Duodenal mucosa (tissue), 2 donors: ENCODE data around the gene RAD23A.
A peak's percentile ranks its signal among the peaks of the same experiment; 100 is the strongest.

Experiments
- H3K27ac ChIP-seq: one replicate; pipeline ENCODE4 v1.7.0; 2013; ENCODE audit warnings: low read depth, low read length
- H3K27me3 ChIP-seq, 2 donors: one replicate each; pipeline ENCODE4 v1.7.0; 2013; ENCODE audit warnings: low read length in 2 of 2, control low read depth in 1 of 2; ENCODE audit not compliant: insufficient read depth in 2 of 2, control insufficient read depth in 1 of 2
- H3K36me3 ChIP-seq, 2 donors: one replicate each; pipeline ENCODE4 v1.7.0; 2013; ENCODE audit warnings: low read length in 2 of 2, control low read depth in 1 of 2; ENCODE audit not compliant: insufficient read depth in 2 of 2, control insufficient read depth in 1 of 2
- H3K4me1 ChIP-seq, 2 donors: one replicate each; pipeline ENCODE4 v1.7.0; 2013; ENCODE audit warnings: low read length in 2 of 2, control low read depth in 1 of 2; ENCODE audit not compliant: insufficient read depth in 2 of 2, control insufficient read depth in 1 of 2
- H3K4me3 ChIP-seq, 2 donors: one replicate each; pipeline ENCODE4 v1.7.0; 2013; ENCODE audit warnings: low read length in 2 of 2, low read depth in 1 of 2
- H3K9ac ChIP-seq, 2 donors: one replicate each; pipeline ENCODE4 v1.7.0; 2013; ENCODE audit warnings: low read length in 2 of 2, low read depth in 1 of 2
- H3K9me3 ChIP-seq, 2 donors: one replicate each; pipeline ENCODE4 v1.7.0; 2013; ENCODE audit warnings: low read length in 2 of 2, control low read depth in 1 of 2; ENCODE audit not compliant: control insufficient read depth in 1 of 2

Gene RAD23A

DNA sequence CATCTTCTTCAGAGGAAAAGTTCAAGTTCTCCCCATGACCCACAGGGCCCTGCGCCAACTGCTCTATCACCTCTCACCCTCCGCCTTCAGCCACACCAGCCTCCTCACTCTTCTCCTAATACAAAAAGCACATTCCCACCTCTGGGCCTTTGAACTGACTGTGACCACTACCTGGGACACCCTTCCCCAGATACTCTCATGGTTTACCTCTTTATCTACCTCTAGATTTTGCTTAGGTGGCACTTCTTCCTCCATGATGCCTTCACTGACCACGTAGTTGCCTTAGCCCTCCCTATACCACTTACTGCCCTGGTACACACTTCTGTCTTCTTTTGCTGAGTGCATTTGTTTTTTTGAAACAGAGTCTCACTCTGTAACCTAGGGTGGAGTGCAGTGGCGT, 22.7 kb upstream of the RAD23A start:
- Histone ChIP-seq H3K27ac (no peak overlapping the region), H3K9me3 (no peaks in the 10 kb centered on the region), H3K9ac (no peak overlapping the region), H3K27me3 (no peaks in the 10 kb centered on the region), H3K4me1 (no peaks in the 10 kb centered on the region), H3K4me3 (no peak overlapping the region), H3K36me3 (peaks cover 24 to 42% of the 10 kb centered on the region in 2 donors)

GRCh38 chr19:12924621-12925310, 20.9 kb upstream of the RAD23A start:
- H3K4me3 ChIP-seq: no peak overlapping the region
- H3K27ac ChIP-seq: no peak overlapping the region
- peaks cover 33 to 60% of the 10 kb centered on the region in 2 donors for H3K36me3 ChIP-seq
- no peaks in the 10 kb centered on the region for H3K4me1 ChIP-seq
- no peak overlapping the region for H3K9ac ChIP-seq
- H3K9me3 ChIP-seq: no peaks in the 10 kb centered on the region
- no peaks in the 10 kb centered on the region for H3K27me3 ChIP-seq

- H3K4me1 ChIP-seq: peaks cover 11 to 18% of the 10 kb centered on the region in 2 donors
- peaks cover 26 to 43% of the 10 kb centered on the region in 2 donors for H3K36me3 ChIP-seq
- H3K4me3 ChIP-seq: no peak overlapping the region
- no peak overlapping the region for H3K9ac ChIP-seq
- no peak overlapping the region for H3K27ac ChIP-seq
- no peaks in the 10 kb centered on the region for H3K9me3 ChIP-seq
- no peaks in the 10 kb centered on the region for H3K27me3 ChIP-seq
Observed at GRCh38 chr19:12930002-12930645, 15.5 kb upstream of the RAD23A start.

DNA sequence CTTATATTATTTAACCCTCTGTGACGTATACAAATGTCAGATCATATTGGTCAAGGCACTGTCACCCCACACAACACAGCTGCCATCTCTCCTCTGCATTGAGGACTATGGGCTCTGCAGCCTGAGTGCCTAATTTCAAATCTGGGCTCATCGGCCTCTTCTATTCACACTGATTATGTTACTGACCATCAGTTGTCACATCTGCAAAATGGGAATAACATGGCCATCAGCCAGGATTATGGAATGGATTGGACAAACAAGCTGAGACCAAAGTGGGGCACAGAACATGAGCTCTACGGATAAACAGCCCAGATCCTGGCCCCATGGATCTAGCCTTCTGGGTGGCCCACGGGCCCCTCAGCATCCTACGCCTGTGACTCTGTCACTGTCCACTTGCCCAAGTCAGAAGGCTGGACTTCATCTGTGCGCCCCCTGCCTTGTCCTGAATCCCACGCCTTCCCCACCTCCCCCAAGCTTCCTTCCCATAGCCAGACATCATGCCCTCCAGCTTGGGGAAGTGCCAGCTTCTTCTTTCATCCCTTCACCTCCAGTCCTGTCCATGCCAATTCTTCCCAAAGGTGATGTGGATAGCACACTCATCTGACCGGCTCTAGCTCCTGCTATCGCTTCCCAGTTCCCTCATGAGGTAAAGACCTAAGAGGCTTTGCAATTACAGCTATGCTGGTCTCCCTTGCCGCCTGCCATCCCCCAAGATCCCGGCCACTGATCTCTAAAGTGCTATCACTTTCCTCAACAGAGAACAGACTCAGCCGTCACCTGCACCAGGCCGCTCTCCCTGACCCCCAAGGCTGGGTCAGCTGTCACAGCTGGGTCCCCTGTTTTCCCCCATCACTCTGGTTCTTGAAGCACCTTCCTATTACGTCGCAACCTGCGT, 13.0 kb upstream of the RAD23A start:
- peaks cover 17 to 23% of the 10 kb centered on the region in 2 donors for H3K4me1 ChIP-seq
- H3K4me3 ChIP-seq: peak overlapping the region; percentile 99 to 100
- H3K27ac ChIP-seq: peak overlapping the region; percentile 59
- H3K9ac ChIP-seq: peak overlapping the region; percentile 86 to 98
- H3K9me3 ChIP-seq: no peaks in the 10 kb centered on the region
- no peaks in the 10 kb centered on the region for H3K27me3 ChIP-seq
- H3K36me3 ChIP-seq: peaks cover 17 to 30% of the 10 kb centered on the region in 2 donors

DNA sequence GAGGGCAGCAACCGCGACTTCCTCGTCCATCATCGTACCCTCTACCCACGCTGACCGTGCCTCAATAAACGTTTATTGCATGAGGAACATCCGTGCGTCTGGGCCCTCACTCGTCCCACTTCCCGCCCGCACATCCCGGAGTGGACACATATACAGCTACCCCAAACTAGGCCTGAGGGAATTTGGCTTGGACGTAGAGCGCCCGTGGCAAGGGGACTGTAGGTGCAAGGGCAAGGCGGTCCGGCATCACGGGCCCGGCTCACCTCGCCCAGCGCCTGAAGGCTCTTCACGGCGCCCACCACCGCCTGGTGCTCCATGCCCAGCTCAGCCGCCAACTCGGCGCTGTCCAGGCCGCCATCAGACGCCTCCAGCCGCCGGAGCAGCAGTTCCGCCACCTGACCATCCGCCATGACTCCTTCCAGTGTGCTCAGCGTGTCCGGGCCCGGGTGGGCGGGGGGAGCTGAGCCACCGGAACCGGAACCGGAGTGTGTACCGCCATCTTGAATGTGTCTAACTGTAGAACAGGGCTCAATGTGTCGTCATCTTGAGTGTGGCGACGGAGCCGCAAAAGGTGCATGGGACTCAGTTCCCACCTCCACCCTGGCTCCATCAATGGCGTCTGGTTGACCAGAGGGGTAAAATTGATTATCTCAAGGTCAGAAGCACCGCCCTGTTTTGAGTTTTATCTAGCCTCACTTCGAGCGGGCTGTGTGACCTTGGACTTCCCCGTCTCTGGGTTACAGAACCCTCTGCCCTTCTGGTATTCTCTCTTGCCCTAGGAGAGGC, 12.2 kb upstream of the RAD23A start, which contains the start of gene FARSA:
FARSA (minus strand) TSS at position 425 of the 786 bp plus-strand sequence; CDS start at position 410, 15 bp downstream.
- Histone ChIP-seq H3K27ac (peak within 1 kb of the TSS; percentile 59), H3K9me3 (no peaks in the 10 kb centered on the region), H3K36me3 (peaks cover 11 to 24% of the 10 kb centered on the region in 2 donors), H3K4me3 (peak within 1 kb of the TSS; percentile 99 to 100), H3K9ac (peak within 1 kb of the TSS; percentile 86 to 98), H3K27me3 (no peaks in the 10 kb centered on the region), H3K4me1 (peaks cover 20 to 27% of the 10 kb centered on the region in 2 donors)

DNA sequence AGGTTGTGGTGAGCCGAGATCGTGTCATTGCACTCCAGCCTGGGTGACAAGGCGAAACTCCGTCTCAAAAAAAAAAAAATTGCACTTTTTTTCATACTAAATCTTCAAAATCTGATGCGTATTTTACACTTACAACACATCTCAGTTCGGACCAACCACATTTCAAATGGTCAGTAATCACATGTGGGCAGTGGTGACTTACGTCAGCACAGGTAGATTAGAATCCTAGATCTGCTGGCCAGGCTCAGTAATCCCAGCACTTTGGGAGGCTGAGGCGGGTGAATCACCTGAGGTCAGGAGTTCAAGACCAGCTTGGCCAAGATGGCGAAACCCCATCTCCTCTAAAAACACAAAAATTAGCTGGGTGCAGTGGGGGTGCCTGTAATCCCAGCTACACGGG, 10.6 kb upstream of the RAD23A start:
- Histone ChIP-seq H3K4me1 (peaks cover 27 to 35% of the 10 kb centered on the region in 2 donors), H3K27me3 (no peaks in the 10 kb centered on the region), H3K4me3 (no peak overlapping the region), H3K9ac (no peak overlapping the region), H3K27ac (no peak overlapping the region), H3K9me3 (no peaks in the 10 kb centered on the region), H3K36me3 (peaks cover 8 to 12% of the 10 kb centered on the region in 2 donors)

DNA sequence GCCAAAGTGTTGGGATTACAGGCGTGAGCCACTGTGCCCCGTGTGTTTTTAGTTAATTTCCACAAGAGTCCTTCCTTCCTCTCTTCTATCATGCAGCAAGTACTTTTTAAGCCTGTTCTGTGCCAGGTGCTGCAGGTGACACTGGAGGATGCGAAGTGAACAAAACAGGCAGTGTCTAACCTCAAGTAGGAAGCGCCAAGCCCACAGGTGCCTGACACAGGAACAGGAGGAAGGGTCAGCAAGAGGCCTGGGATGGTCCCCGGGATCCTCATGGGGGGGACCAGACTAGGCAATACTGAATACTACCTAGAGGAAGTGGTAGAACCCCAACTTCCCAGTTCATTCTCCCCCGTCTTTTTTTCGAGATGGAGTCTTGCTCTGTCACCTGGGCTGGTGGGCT, 9.1 kb upstream of the RAD23A start:
- Histone ChIP-seq H3K36me3 (peaks cover 12 to 18% of the 10 kb centered on the region in 2 donors), H3K4me1 (peaks cover 38 to 49% of the 10 kb centered on the region in 2 donors), H3K9me3 (no peaks in the 10 kb centered on the region), H3K4me3 (no peak overlapping the region), H3K27ac (no peak overlapping the region), H3K27me3 (no peaks in the 10 kb centered on the region), H3K9ac (no peak overlapping the region)

DNA sequence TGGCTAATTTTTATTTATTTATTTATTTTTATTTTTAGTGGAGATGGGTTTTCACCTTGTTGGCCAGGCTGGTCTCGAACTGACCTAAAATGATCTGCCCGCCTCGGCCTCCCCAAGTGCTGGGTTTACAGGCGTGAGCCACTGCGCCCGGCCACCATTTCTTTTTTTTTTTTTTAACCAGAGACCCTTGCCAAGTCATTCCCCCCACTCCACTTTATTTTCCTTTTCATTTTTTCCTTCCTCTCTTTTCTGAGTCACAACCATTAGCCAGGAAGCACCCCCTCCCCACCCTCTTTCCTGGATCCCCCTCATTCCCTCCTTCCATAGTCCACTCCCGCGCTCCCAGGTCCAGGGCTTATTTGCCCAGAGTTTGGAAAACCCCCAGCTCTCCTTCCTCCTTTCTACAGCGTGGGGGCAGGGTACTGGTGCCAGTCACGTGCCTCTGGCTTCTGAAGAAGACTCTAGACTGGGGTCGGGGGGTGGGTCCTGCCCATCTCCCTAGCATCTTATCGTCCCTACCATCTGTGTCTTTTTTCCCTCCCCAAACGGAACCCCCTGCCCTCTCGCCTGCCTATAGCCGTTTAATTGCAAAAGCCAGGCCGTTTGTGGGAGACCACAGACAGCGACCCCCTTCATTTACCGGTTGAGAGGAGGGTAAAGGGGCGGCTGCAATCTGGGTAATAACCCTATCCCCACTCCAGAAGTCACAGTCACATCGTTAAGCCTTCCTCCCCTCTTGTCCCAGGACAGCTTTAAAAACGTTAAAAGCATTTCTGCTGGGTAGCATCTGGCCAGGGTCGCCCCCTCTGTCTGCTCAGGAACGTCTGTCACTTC, 8.4 kb upstream of the RAD23A start:
- Histone ChIP-seq H3K4me1 (peaks cover 36 to 54% of the 10 kb centered on the region in 2 donors), H3K9me3 (no peaks in the 10 kb centered on the region), H3K9ac (peak overlapping the region; percentile 62 to 76), H3K27ac (peak overlapping the region; percentile 54), H3K4me3 (peak overlapping the region; percentile 78 to 85), H3K36me3 (peaks cover 12 to 26% of the 10 kb centered on the region in 2 donors), H3K27me3 (no peaks in the 10 kb centered on the region)
